GM23338 (cell line): ENCODE results near the gene TRAM2. TPM values are rescaled to one million over a fixed set of nuclear protein-coding genes. Genes with fewer than 3 reads are reported as not detected.

ENCODE experiments used
- ATAC-seq: fragments of 200-7000 bp; cut with Tn5 transposase; 3 replicates; pipeline ENCODE4 v1.9.1; 2020
- DNase-seq: peaks from one replicate; pipeline ENCODE4 v3.0.0-alpha.2; 2015; ENCODE audit warnings: low spot score
- H2AFZ ChIP-seq: fragments of 200-600 bp; sonication (generic); 2 replicates; pipeline ENCODE4 v1.8.0; 2016; ENCODE audit warnings: antibody characterized with exemption, mild to moderate bottlenecking, moderate library complexity
- H3F3A ChIP-seq: fragments of 200-600 bp; sonication (generic); replicated peaks from 2 replicates; pipeline ENCODE4 v1.8.0; 2017; ENCODE audit warnings: antibody characterized with exemption, mixed run types, low read depth
- H3K27ac ChIP-seq: fragments of 200-600 bp; sonication (generic); 2 replicates; pipeline ENCODE4 v1.6.1; 2016; ENCODE audit warnings: low read depth
- H3K27me3 ChIP-seq: fragments of 200-600 bp; sonication (generic); 2 replicates; pipeline ENCODE4 v1.8.0; 2016; ENCODE audit warnings: mild to moderate bottlenecking, mixed run types, moderate library complexity; ENCODE audit not compliant: insufficient read depth
- H3K36me3 ChIP-seq: fragments of 200-600 bp; sonication (generic); 2 replicates; pipeline ENCODE4 v1.8.0; 2016; ENCODE audit warnings: mild to moderate bottlenecking; ENCODE audit not compliant: insufficient read depth
- H3K4me1 ChIP-seq: fragments of 200-600 bp; sonication (generic); 2 replicates; pipeline ENCODE4 v1.8.0; 2016; ENCODE audit warnings: mild to moderate bottlenecking, moderate library complexity; ENCODE audit not compliant: insufficient read depth
- H3K4me2 ChIP-seq: fragments of 200-600 bp; sonication (generic); 2 replicates; pipeline ENCODE4 v1.7.1; 2017; ENCODE audit warnings: mixed run types
- H3K4me3 ChIP-seq: fragments of 200-600 bp; sonication (generic); 2 replicates; pipeline ENCODE4 v1.6.1; 2016; ENCODE audit warnings: mixed run types
- H3K79me2 ChIP-seq: fragments of 200-600 bp; sonication (generic); replicated peaks from 2 replicates; pipeline ENCODE4 v1.8.0; 2017; ENCODE audit warnings: mild to moderate bottlenecking; ENCODE audit not compliant: insufficient read depth
- H3K9me2 ChIP-seq: fragments of 200-600 bp; sonication (generic); 2 replicates; pipeline ENCODE4 v1.8.0; 2017; ENCODE audit not compliant: insufficient read depth
- H4K20me1 ChIP-seq: fragments of 200-600 bp; sonication (generic); replicated peaks from 2 replicates; pipeline ENCODE4 v1.8.0; 2017; ENCODE audit warnings: mild to moderate bottlenecking; ENCODE audit not compliant: insufficient read depth
- H3K27ac Mint-ChIP-seq: 2 replicates; pipeline ENCODE4 v1.8.0; 2020; ENCODE audit warnings: inconsistent platforms, mild to moderate bottlenecking, moderate library complexity, mixed read lengths
- H3K27me3 Mint-ChIP-seq: 3 replicates; pipeline ENCODE4 v1.8.0; 2022; ENCODE audit warnings: low read depth, mild to moderate bottlenecking, moderate library complexity, mixed read lengths, inconsistent platforms; ENCODE audit not compliant: insufficient read depth, poor library complexity
- H3K36me3 Mint-ChIP-seq: 3 replicates; pipeline ENCODE4 v1.8.0; 2021; ENCODE audit warnings: low read depth, mild to moderate bottlenecking, inconsistent platforms, moderate library complexity, mixed read lengths
- H3K4me1 Mint-ChIP-seq: 3 replicates; pipeline ENCODE4 v1.8.0; 2020; ENCODE audit warnings: mild to moderate bottlenecking, inconsistent platforms, mixed read lengths
- H3K4me3 Mint-ChIP-seq: 3 replicates; pipeline ENCODE4 v1.8.0; 2021; ENCODE audit warnings: moderate library complexity, mild to moderate bottlenecking, inconsistent platforms, mixed read lengths
- H3K9me3 Mint-ChIP-seq: 3 replicates; pipeline ENCODE4 v1.8.0; 2020; ENCODE audit warnings: moderate library complexity, mild to moderate bottlenecking, inconsistent platforms, mixed read lengths
- CREB1 ChIP-seq: fragments of 250-450 bp; sonication (Bioruptor Pico); IDR thresholded peaks from 2 replicates; pipeline ENCODE4 v1.5.0; 2020; ENCODE audit warnings: low read depth, mild to moderate bottlenecking, moderate library complexity
- CTCF ChIP-seq, 2 experiments: fragments of 200-600 bp in 1 of 2; sonication (generic) in 1 of 2; conservative IDR thresholded peaks; 2 replicates each; pipeline versions ENCODE4 v1.5.1 to v1.6.1; 2016 to 2017; ENCODE audit warnings: antibody characterized with exemption in 2 of 2, low read depth in 2 of 2, mild to moderate bottlenecking in 2 of 2, moderate library complexity in 1 of 2
- ETS1 ChIP-seq: IDR thresholded peaks from 2 replicates; pipeline ENCODE4 v1.6.1; 2016; ENCODE audit warnings: antibody characterized with exemption
- EZH2phosphoT487 ChIP-seq: fragments of 200-600 bp; sonication (generic); IDR thresholded peaks from one replicate; pipeline ENCODE4 v1.8.1; 2018; ENCODE audit warnings: antibody characterized with exemption; ENCODE audit not compliant: unreplicated experiment
- JUNB ChIP-seq: IDR thresholded peaks from one replicate; pipeline ENCODE4 v1.6.1; 2016; ENCODE audit warnings: antibody characterized with exemption; ENCODE audit not compliant: unreplicated experiment
- NANOG ChIP-seq: IDR thresholded peaks from 2 replicates; pipeline ENCODE4 v1.6.1; 2016; ENCODE audit warnings: antibody characterized with exemption, borderline replicate concordance
- POLR2AphosphoS5 ChIP-seq: IDR thresholded peaks from 2 replicates; pipeline ENCODE4 v1.6.1; 2016; ENCODE audit warnings: antibody characterized with exemption, low read depth
- STAT1 ChIP-seq: IDR thresholded peaks from one replicate; pipeline ENCODE4 v1.6.1; 2016; ENCODE audit warnings: antibody characterized with exemption; ENCODE audit not compliant: unreplicated experiment
- ZNF114 ChIP-seq: fragments of 250-450 bp; sonication (Bioruptor Pico); IDR thresholded peaks from 2 replicates; pipeline ENCODE4 v1.5.0; 2020; ENCODE audit warnings: mild to moderate bottlenecking, moderate library complexity
- ZNF331 ChIP-seq: fragments of 250-450 bp; sonication (Bioruptor Pico); IDR thresholded peaks from 2 replicates; pipeline ENCODE4 v1.5.0; 2020; ENCODE audit warnings: low read depth, mild to moderate bottlenecking, moderate library complexity
- ZNF462 ChIP-seq: fragments of 250-450 bp; sonication (Bioruptor Pico); IDR thresholded peaks from 2 replicates; pipeline ENCODE4 v1.5.0; 2020; ENCODE audit warnings: mild to moderate bottlenecking, moderate library complexity
- polyA plus RNA-seq: library from polyadenylated mRNA; unstranded; fragments of >200 nt; fragmentation: Nextera tagmentation; extraction: Ambion mirVana; gene quantifications from 2 replicates; pipeline ENCODE4 v1.2.1, GENCODE V29; 2016
- total RNA-seq: library from RNA; depleted of rRNA; stranded (reverse); fragments of >200 nt; shearing (Covaris generic); gene quantifications from 2 replicates; pipeline ENCODE4 v1.2.3, GENCODE V29; 2014

TRAM2 gene
- total and polyA plus RNA-seq, 2 experiments from 2014 or later, result 4.0 to 14.0 TPM

- Histone ChIP-seq H3K9me2 (no peaks in the 10 kb centered on the region), H3K4me3 (no peak overlapping the region), H3K4me2 (no peak overlapping the region), H3F3A (0 out of 2 replicates have a peak, but pooled peaks cover 11% of the 10 kb centered on the region), H3K27ac (no peak overlapping the region), H3K36me3 (no peaks in the 10 kb centered on the region), H2AFZ (no peak overlapping the region), H3K4me1 (peaks cover 35% of the 10 kb centered on the region), H3K27me3 (no peaks in the 10 kb centered on the region), H3K79me2 (peaks cover 73% of the 10 kb centered on the region), H4K20me1 (peaks cover 3% of the 10 kb centered on the region)
- H3K27me3 Mint-ChIP-seq, result no peaks in the 10 kb centered on the region
- TF ChIP-seq STAT1 (no peak), EZH2phosphoT487 (no peak), JUNB (no peak), POLR2AphosphoS5 (no peak), ZNF462 (no peak), ETS1 (no peak), CREB1 (CRISPR knock-in tag) (no peak), ZNF331 (CRISPR knock-in tag) (no peak), ZNF114 (no peak), NANOG (no peak), CTCF (conservative IDR thresholded peaks at IDR 0.05; ENCODE audit: low read depth in 2 of 2) (no peak)
- H3K4me3 Mint-ChIP-seq, result no peak overlapping the region
- H3K27ac Mint-ChIP-seq, result no peak overlapping the region
- H3K36me3 Mint-ChIP-seq, result no peaks in the 10 kb centered on the region
- DNase-seq, result no peak
- H3K9me3 Mint-ChIP-seq, result no peaks in the 10 kb centered on the region
- no peak for ATAC-seq
- H3K4me1 Mint-ChIP-seq, result peaks cover 55% of the 10 kb centered on the region
Observed at GRCh38 chr6:52554684-52555280, 22.1 kb downstream of the TRAM2 start.
